ENCODE data around the gene AGMO. TPM values are rescaled to one million over a fixed set of nuclear protein-coding genes. Genes with fewer than 3 reads are reported as not detected.

The AGMO gene
- total and polyA plus RNA-seq, 2 donors from 2014 or later: 1.4 to 4.5 TPM

DNA sequence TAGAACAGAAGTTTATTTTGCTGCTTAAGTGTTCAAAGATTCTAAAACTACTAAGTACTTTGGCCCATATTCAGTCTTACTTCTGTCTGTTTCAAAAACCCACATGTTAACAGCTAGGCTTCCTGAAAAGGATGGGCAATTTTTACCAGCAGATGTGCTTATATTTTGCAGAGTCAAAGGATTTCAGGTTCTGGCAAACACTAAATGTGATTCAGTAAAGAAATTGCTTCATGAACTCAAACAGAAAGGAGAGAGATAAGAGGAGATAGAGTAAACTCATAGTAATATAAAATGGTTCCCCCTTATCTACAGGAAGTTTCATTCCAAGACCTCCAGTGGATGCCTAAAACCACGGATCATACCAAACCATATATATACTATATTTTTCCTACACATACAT lies 248.5 kb downstream of the AGMO start:
- intact Hi-C loops (cut with DNase I): loop anchor here (10.0 kb wide), 1 partner anchor 761 kb away; no protein-coding TSS in a partner anchor
- Histone ChIP-seq H3K27me3 (ENCODE audit: control insufficient read depth, insufficient read depth, low read length) (no peaks in the 10 kb centered on the region), H3K9me3 (ENCODE audit: control insufficient read depth in 2 of 3, insufficient read depth in 1 of 3, low read length in 3 of 3) (no peaks in the 10 kb centered on the region), H3K4me1 (ENCODE audit: control insufficient read depth in 2 of 3, insufficient read depth in 2 of 3, low read depth in 1 of 3, low read length in 3 of 3) (no peaks in the 10 kb centered on the region), H3K4me3 (ENCODE audit: low read length in 3 of 3) (no peak overlapping the region), H3K27ac (ENCODE audit: low read depth in 2 of 2, low read length in 2 of 2) (no peak overlapping the region), H3K9ac (ENCODE audit: low read length in 3 of 3) (no peak overlapping the region), H3K36me3 (ENCODE audit: control insufficient read depth in 2 of 3, insufficient read depth in 3 of 3, low read length in 3 of 3) (no peaks in the 10 kb centered on the region)
- FAIRE-seq: no peak
- no peak for TF ChIP-seq CTCF (IDR thresholded peaks at IDR 0.05; ENCODE audit: borderline replicate concordance, extremely low read depth, insufficient read depth)
- no peak for DNase-seq

- Histone ChIP-seq H3K27ac (ENCODE audit: low read depth in 2 of 2, low read length in 2 of 2) (no peak overlapping the region), H3K36me3 (ENCODE audit: control insufficient read depth in 2 of 3, insufficient read depth in 3 of 3, low read length in 3 of 3) (no peaks in the 10 kb centered on the region), H3K27me3 (ENCODE audit: control insufficient read depth, insufficient read depth, low read length) (no peaks in the 10 kb centered on the region), H3K4me1 (ENCODE audit: control insufficient read depth in 2 of 3, insufficient read depth in 2 of 3, low read depth in 1 of 3, low read length in 3 of 3) (no peaks in the 10 kb centered on the region), H3K9ac (ENCODE audit: low read length in 3 of 3) (no peak overlapping the region), H3K4me3 (ENCODE audit: low read length in 3 of 3) (no peak overlapping the region), H3K9me3 (ENCODE audit: control insufficient read depth in 2 of 3, insufficient read depth in 1 of 3, low read length in 3 of 3) (no peaks in the 10 kb centered on the region)
- no peak for FAIRE-seq
- no peak for DNase-seq
- intact Hi-C loops (cut with DNase I): loop anchor here (10.0 kb wide), 1 partner anchor 765 kb away; no protein-coding TSS in a partner anchor
- TF ChIP-seq CTCF (IDR thresholded peaks at IDR 0.05; ENCODE audit: borderline replicate concordance, extremely low read depth, insufficient read depth): no peak
Measured at GRCh38 chr7:15309872-15310271, 251.9 kb downstream of the AGMO start.

- TF ChIP-seq CTCF (IDR thresholded peaks at IDR 0.05; ENCODE audit: borderline replicate concordance, extremely low read depth, insufficient read depth): no peak
- Histone ChIP-seq H3K9ac (ENCODE audit: low read length in 3 of 3) (no peak overlapping the region), H3K9me3 (ENCODE audit: control insufficient read depth in 2 of 3, insufficient read depth in 1 of 3, low read length in 3 of 3) (no peaks in the 10 kb centered on the region), H3K27me3 (ENCODE audit: control insufficient read depth, insufficient read depth, low read length) (no peaks in the 10 kb centered on the region), H3K27ac (ENCODE audit: low read depth in 2 of 2, low read length in 2 of 2) (no peak overlapping the region), H3K4me3 (ENCODE audit: low read length in 3 of 3) (no peak overlapping the region), H3K36me3 (ENCODE audit: control insufficient read depth in 2 of 3, insufficient read depth in 3 of 3, low read length in 3 of 3) (no peaks in the 10 kb centered on the region), H3K4me1 (ENCODE audit: control insufficient read depth in 2 of 3, insufficient read depth in 2 of 3, low read depth in 1 of 3, low read length in 3 of 3) (no peaks in the 10 kb centered on the region)
- FAIRE-seq (no peak), DNase-seq (peak in 2 of 5 donors; percentile 26 to 51)
- intact Hi-C loops (cut with DNase I): no loop called here
Measured at GRCh38 chr7:15308821-15309220, 253.0 kb downstream of the AGMO start.

- Histone ChIP-seq H3K9ac (ENCODE audit: low read length in 3 of 3) (no peak overlapping the region), H3K4me1 (ENCODE audit: control insufficient read depth in 2 of 3, insufficient read depth in 2 of 3, low read depth in 1 of 3, low read length in 3 of 3) (no peaks in the 10 kb centered on the region), H3K4me3 (ENCODE audit: low read length in 3 of 3) (no peak overlapping the region), H3K27me3 (ENCODE audit: control insufficient read depth, insufficient read depth, low read length) (no peaks in the 10 kb centered on the region), H3K36me3 (ENCODE audit: control insufficient read depth in 2 of 3, insufficient read depth in 3 of 3, low read length in 3 of 3) (no peaks in the 10 kb centered on the region), H3K27ac (ENCODE audit: low read depth in 2 of 2, low read length in 2 of 2) (no peak overlapping the region), H3K9me3 (ENCODE audit: control insufficient read depth in 2 of 3, insufficient read depth in 1 of 3, low read length in 3 of 3) (no peaks in the 10 kb centered on the region)
- DNase-seq (no peak), FAIRE-seq (no peak)
- no peak for TF ChIP-seq CTCF (IDR thresholded peaks at IDR 0.05; ENCODE audit: borderline replicate concordance, extremely low read depth, insufficient read depth)
- intact Hi-C loops (cut with DNase I): no loop called here
Measured at GRCh38 chr7:15306296-15306695, 255.5 kb downstream of the AGMO start.

Data from kidney (tissue), 14 donors.